HG03108 (cell line): ENCODE data around the gene DNAJC5.

ENCODE experiments used
- ATAC-seq: cut with Tn5 transposase; IDR thresholded peaks from one replicate; pipeline ENCODE4 v1.9.1; 2021; ENCODE audit warnings: moderate library complexity; ENCODE audit not compliant: unreplicated experiment

Gene DNAJC5

GRCh38 chr20:63883201-63883593 is 11.7 kb upstream of the DNAJC5 start:
- ATAC-seq: no peak

GRCh38 chr20:63884506-63885263 is 10.2 kb upstream of the DNAJC5 start:
- ATAC-seq: no peak

GRCh38 chr20:63885264-63886053 is 9.5 kb upstream of the DNAJC5 start:
- no peak for ATAC-seq

- no peak for ATAC-seq
These were observed 8.9 kb upstream of the DNAJC5 start for GRCh38 chr20:63886054-63886419.

- no peak for ATAC-seq
These were observed 8.0 kb upstream of the DNAJC5 start for GRCh38 chr20:63886921-63887320.

GRCh38 chr20:63889241-63890200 is 5.4 kb upstream of the DNAJC5 start:
- no peak for ATAC-seq

- no peak for ATAC-seq
These were observed 4.7 kb upstream of the DNAJC5 start for GRCh38 chr20:63890201-63890576.

GRCh38 chr20:63890616-63891015 is 4.3 kb upstream of the DNAJC5 start:
- no peak for ATAC-seq

- ATAC-seq: no peak
These were observed 3.6 kb upstream of the DNAJC5 start for GRCh38 chr20:63891061-63892002.

- ATAC-seq: no peak
These were observed 2.5 kb upstream of the DNAJC5 start for GRCh38 chr20:63892402-63892801.

- no peak for ATAC-seq
These were observed 948 bp upstream of the DNAJC5 start for GRCh38 chr20:63893999-63894357.

GRCh38 chr20:63895202-63895951 is 451 bp downstream of the DNAJC5 start:
- ATAC-seq: no peak

GRCh38 chr20:63895952-63896263 is 982 bp downstream of the DNAJC5 start:
- ATAC-seq: no peak

GRCh38 chr20:63896264-63897105 is 1.6 kb downstream of the DNAJC5 start:
- no peak for ATAC-seq

- no peak for ATAC-seq
These were observed 3.1 kb downstream of the DNAJC5 start for GRCh38 chr20:63897978-63898561.

- ATAC-seq: no peak
These were observed 4.1 kb downstream of the DNAJC5 start for GRCh38 chr20:63898882-63899558.

GRCh38 chr20:63900413-63900812 is 5.5 kb downstream of the DNAJC5 start:
- ATAC-seq: no peak
